Right renal cortex interstitium (tissue), 3 donors: ENCODE results near the gene PRKACA. TPM values are rescaled to one million over a fixed set of nuclear protein-coding genes. Genes with fewer than 3 reads are reported as not detected.
"Not testable (repeated sequence)": the region's sequence is repeated elsewhere in the genome, so short reads cannot be mapped to it uniquely, and the experiment has no call there.

Experiments used
- DNase-seq, 3 donors: peaks; one replicate each; pipeline ENCODE4 v3.0.0-alpha.2; 2013; ENCODE audit warnings: low read depth in 3 of 3, low spot score in 2 of 3
- polyA plus RNA-seq, 3 donors: library from polyadenylated mRNA; unstranded; fragments of 120-200 nt; gene quantifications; one replicate each; pipeline ENCODE4 v1.2.1, GENCODE V29; 2013; ENCODE audit not compliant: insufficient read length in 3 of 3

The PRKACA gene
- polyA plus RNA-seq, 3 donors: 82.2 to 94.4 (median 86.0) TPM

- DNase-seq: no peak
These were observed 31.3 kb upstream of the PRKACA start for GRCh38 chr19:14148751-14149410.

GRCh38 chr19:14147797-14148605, 30.4 kb upstream of the PRKACA start:
- no peak for DNase-seq

- DNase-seq: no peak
These were observed 29.2 kb upstream of the PRKACA start for GRCh38 chr19:14146789-14147216.

- DNase-seq: not testable (repeated sequence)
These were observed 28.6 kb upstream of the PRKACA start for GRCh38 chr19:14146169-14146568.

- no peak for DNase-seq
These were observed 27.8 kb upstream of the PRKACA start for GRCh38 chr19:14145381-14145780.

- DNase-seq: no peak
These were observed 25.0 kb upstream of the PRKACA start for GRCh38 chr19:14142262-14143190.

GRCh38 chr19:14141041-14141440, 23.5 kb upstream of the PRKACA start:
- no peak for DNase-seq

GRCh38 chr19:14139944-14140343, 22.4 kb upstream of the PRKACA start:
- DNase-seq: no peak

GRCh38 chr19:14138576-14139265, 21.2 kb upstream of the PRKACA start:
- DNase-seq: no peak

- peak; percentile 97 to 99 (median 98) for DNase-seq
These were observed 19.1 kb upstream of the PRKACA start, which contains the start of gene ASF1B for GRCh38 chr19:14136509-14137281. Gene ASF1B, minus strand, starts transcription at chr19:14136589. Its CDS starts 133 bp downstream, at chr19:14136456.

GRCh38 chr19:14135985-14136508, 18.5 kb upstream of the PRKACA start:
- DNase-seq: no peak

GRCh38 chr19:14135355-14135754, 17.8 kb upstream of the PRKACA start:
- DNase-seq: no peak

- DNase-seq: no peak
These were observed 10.5 kb upstream of the PRKACA start for GRCh38 chr19:14127929-14128509.

GRCh38 chr19:14127176-14127575, 9.6 kb upstream of the PRKACA start:
- DNase-seq: no peak

- no peak for DNase-seq
These were observed 5.4 kb upstream of the PRKACA start for GRCh38 chr19:14122924-14123323.

- no peak for DNase-seq
These were observed 2.9 kb upstream of the PRKACA start for GRCh38 chr19:14120497-14120780.

GRCh38 chr19:14119644-14120496, 2.3 kb upstream of the PRKACA start:
- DNase-seq: no peak

- DNase-seq: no peak
These were observed 1.6 kb upstream of the PRKACA start for GRCh38 chr19:14119146-14119545.
